Measurements from ENCODE around the gene OR2T27. TPM values are rescaled to one million over a fixed set of nuclear protein-coding genes. Genes with fewer than 3 reads are reported as not detected.
"Not testable (repeated sequence)": the region's sequence is repeated elsewhere in the genome, so short reads cannot be mapped to it uniquely, and the experiment has no call there.

OR2T27 gene
- not detected for total RNA-seq

DNA sequence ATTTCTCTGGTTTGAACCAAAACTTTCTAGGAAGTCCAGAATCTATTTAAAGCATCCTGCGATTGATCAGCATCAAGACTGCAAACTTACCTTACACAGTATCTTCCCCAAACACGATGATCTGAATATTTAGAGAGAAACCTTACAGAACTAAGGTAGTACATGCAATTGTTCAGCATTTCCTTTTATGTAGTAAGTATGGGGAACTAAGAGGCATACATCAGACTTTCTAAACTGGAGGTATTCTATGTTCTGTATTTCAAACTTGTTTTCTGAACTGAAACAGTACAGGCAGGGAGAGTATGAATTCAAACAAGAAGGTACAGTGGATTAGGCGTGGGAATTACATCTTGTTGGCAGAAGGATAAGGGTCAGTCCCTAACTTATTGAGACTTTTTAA is at the start of gene OR2T27:
Gene OR2T27 (minus strand): TSS at position 175 of the 400 bp plus-strand sequence. CDS start 4,644 bp downstream, outside the sequence.
- not testable (repeated sequence) for H3K4me1 ChIP-seq, H3K27ac ChIP-seq, H3K9me3 ChIP-seq, H3K36me3 ChIP-seq, H3K4me3 ChIP-seq, ATAC-seq, H3K27me3 ChIP-seq
- WGBS, 2 donors (ENCODE audit: low coverage in 1 of 2), result no CpG with 5 or more reads among the region's 3 CpGs

- no peaks in the 10 kb centered on the region for H3K4me1 ChIP-seq
- H3K36me3 ChIP-seq, result no peaks in the 10 kb centered on the region
- no peak for ATAC-seq
- no peak overlapping the region for H3K27ac ChIP-seq
- TF ChIP-seq, protein P1, sequence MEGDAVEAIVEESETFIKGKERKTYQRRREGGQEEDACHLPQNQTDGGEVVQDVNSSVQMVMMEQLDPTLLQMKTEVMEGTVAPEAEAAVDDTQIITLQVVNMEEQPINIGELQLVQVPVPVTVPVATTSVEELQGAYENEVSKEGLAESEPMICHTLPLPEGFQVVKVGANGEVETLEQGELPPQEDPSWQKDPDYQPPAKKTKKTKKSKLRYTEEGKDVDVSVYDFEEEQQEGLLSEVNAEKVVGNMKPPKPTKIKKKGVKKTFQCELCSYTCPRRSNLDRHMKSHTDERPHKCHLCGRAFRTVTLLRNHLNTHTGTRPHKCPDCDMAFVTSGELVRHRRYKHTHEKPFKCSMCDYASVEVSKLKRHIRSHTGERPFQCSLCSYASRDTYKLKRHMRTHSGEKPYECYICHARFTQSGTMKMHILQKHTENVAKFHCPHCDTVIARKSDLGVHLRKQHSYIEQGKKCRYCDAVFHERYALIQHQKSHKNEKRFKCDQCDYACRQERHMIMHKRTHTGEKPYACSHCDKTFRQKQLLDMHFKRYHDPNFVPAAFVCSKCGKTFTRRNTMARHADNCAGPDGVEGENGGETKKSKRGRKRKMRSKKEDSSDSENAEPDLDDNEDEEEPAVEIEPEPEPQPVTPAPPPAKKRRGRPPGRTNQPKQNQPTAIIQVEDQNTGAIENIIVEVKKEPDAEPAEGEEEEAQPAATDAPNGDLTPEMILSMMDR (IDR thresholded peaks at IDR 0.05), result no peak
- no peak for TF ChIP-seq POLR2A (IDR thresholded peaks at IDR 0.05)
- TF ChIP-seq EP300 (IDR thresholded peaks at IDR 0.05), result no peak
- no peak for TF ChIP-seq POLR2AphosphoS5 (IDR thresholded peaks at IDR 0.05)
- H3K27me3 ChIP-seq, result peaks cover 10% of the 10 kb centered on the region
- no peaks in the 10 kb centered on the region for H3K9me3 ChIP-seq
- WGBS, 2 donors (ENCODE audit: low coverage in 1 of 2), result 68% methylated on average over 2 of the region's 2 CpGs; no CpG with 5 or more reads in 1 of the 2 donors
- no peak overlapping the region for H3K4me3 ChIP-seq
These were observed 49.3 kb upstream of the OR2T27 start for GRCh38 chr1:248704606-248705005.

- Histone ChIP-seq H3K4me1 (no peaks in the 10 kb centered on the region), H3K9me3 (no peaks in the 10 kb centered on the region), H3K4me3 (no peak overlapping the region), H3K36me3 (no peaks in the 10 kb centered on the region), H3K27ac (no peak overlapping the region), H3K27me3 (peaks cover under 1% of the 10 kb centered on the region)
- ATAC-seq, result no peak
- WGBS, 2 donors (ENCODE audit: low coverage in 1 of 2), result 77 to 79% methylated on average over 2 of the region's 2 CpGs
- no peak for TF ChIP-seq EP300 (IDR thresholded peaks at IDR 0.05)
- TF ChIP-seq POLR2A (IDR thresholded peaks at IDR 0.05), result no peak
- TF ChIP-seq, protein P1 (IDR thresholded peaks at IDR 0.05), result no peak
- no peak for TF ChIP-seq POLR2AphosphoS5 (IDR thresholded peaks at IDR 0.05)
These were observed 48.3 kb upstream of the OR2T27 start for GRCh38 chr1:248703674-248704073.

DNA sequence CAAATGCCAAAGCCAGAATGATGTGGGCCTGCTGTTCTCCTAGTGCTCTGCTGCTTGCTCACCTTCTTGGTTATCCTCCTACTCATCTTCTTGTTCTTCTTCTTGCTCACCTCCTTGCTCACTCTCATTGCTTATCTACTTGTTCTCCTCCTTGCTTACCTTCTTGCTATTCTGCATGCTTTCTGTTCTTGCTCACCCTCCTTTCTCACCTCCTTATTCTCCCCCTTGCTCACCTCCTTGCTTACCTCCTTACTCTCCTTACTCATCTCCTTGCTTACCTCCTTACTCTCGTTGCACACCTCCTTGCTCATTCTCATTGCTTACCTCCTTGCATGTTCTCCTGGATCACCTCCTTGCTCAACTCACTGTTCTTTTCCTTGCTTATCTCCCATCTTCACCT is 47.4 kb upstream of the OR2T27 start, which contains the start of gene OR14I1:
Gene OR14I1 (minus strand): TSS at position 53 of the 400 bp plus-strand sequence.
- H3K4me1 ChIP-seq, result no peaks in the 10 kb centered on the region
- H3K9me3 ChIP-seq, result no peaks in the 10 kb centered on the region
- no peak within 1 kb of the TSS for H3K4me3 ChIP-seq
- 58 to 75% methylated on average over 1 of the region's 1 CpG for WGBS, 2 donors (ENCODE audit: low coverage in 1 of 2)
- no peaks in the 10 kb centered on the region for H3K27me3 ChIP-seq
- H3K36me3 ChIP-seq, result no peaks in the 10 kb centered on the region
- H3K27ac ChIP-seq, result no peak within 1 kb of the TSS
- no peak for ATAC-seq
- TF ChIP-seq POLR2A (IDR thresholded peaks at IDR 0.05), result no peak

GRCh38 chr1:248699099-248699498 is 43.8 kb upstream of the OR2T27 start:
- H3K27ac ChIP-seq, result no peak overlapping the region
- no peak for TF ChIP-seq EP300 (IDR thresholded peaks at IDR 0.05)
- TF ChIP-seq POLR2AphosphoS5 (IDR thresholded peaks at IDR 0.05), result no peak
- TF ChIP-seq, protein P1 (IDR thresholded peaks at IDR 0.05), result no peak
- TF ChIP-seq POLR2A (IDR thresholded peaks at IDR 0.05), result no peak
- peaks cover 0 to 11% (median 0%) of the 10 kb centered on the region in 3 donors for H3K4me1 ChIP-seq
- H3K9me3 ChIP-seq, result no peaks in the 10 kb centered on the region
- no peak overlapping the region for H3K4me3 ChIP-seq
- no peaks in the 10 kb centered on the region for H3K27me3 ChIP-seq
- WGBS, 2 donors (ENCODE audit: low coverage in 1 of 2), result 29 to 33% methylated on average over 1 of the region's 1 CpG
- ATAC-seq, result no peak
- no peaks in the 10 kb centered on the region for H3K36me3 ChIP-seq

DNA sequence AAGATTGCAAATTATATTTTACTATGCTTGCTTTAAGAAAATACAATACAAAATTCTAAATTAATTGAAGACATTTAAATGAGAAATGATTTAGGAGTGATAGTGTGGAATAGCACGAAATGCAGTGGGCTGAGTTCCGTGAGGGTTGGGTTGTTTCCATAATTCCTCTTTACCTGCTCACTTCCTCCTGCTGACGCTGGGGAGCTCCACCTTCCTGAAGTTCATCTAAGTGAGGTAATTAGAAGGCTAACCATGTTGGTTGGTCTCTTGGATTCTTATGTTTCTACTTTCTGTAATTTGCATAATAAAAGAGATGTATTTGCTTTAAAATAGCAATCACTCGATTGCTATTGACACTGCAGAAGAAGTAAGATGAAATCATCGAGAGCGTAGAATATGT is 42.6 kb upstream of the OR2T27 start:
- 78 to 89% methylated on average over 4 to 6 of the region's 6 CpGs for WGBS, 2 donors (ENCODE audit: low coverage in 1 of 2)
- Histone ChIP-seq H3K4me3 (no peak overlapping the region), H3K4me1 (peaks cover 0 to 11% (median 0%) of the 10 kb centered on the region in 3 donors), H3K9me3 (no peaks in the 10 kb centered on the region), H3K36me3 (no peaks in the 10 kb centered on the region), H3K27me3 (no peaks in the 10 kb centered on the region), H3K27ac (no peak overlapping the region)
- TF ChIP-seq POLR2A (IDR thresholded peaks at IDR 0.05) (no peak), EP300 (IDR thresholded peaks at IDR 0.05) (no peak), POLR2AphosphoS5 (IDR thresholded peaks at IDR 0.05) (no peak)
- TF ChIP-seq, protein P1 (IDR thresholded peaks at IDR 0.05), result no peak
- ATAC-seq, result no peak

Data from gastroesophageal sphincter (tissue), 4 donors.